Measurements from ENCODE around the gene SLC37A3.
"Not testable (repeated sequence)": the region's sequence is repeated elsewhere in the genome, so short reads cannot be mapped to it uniquely, and the experiment has no call there.

SLC37A3 gene

GRCh38 chr7:140314573-140315480, 83.5 kb downstream of the SLC37A3 start:
- no peak for DNase-seq (ENCODE audit: low read depth)

DNA sequence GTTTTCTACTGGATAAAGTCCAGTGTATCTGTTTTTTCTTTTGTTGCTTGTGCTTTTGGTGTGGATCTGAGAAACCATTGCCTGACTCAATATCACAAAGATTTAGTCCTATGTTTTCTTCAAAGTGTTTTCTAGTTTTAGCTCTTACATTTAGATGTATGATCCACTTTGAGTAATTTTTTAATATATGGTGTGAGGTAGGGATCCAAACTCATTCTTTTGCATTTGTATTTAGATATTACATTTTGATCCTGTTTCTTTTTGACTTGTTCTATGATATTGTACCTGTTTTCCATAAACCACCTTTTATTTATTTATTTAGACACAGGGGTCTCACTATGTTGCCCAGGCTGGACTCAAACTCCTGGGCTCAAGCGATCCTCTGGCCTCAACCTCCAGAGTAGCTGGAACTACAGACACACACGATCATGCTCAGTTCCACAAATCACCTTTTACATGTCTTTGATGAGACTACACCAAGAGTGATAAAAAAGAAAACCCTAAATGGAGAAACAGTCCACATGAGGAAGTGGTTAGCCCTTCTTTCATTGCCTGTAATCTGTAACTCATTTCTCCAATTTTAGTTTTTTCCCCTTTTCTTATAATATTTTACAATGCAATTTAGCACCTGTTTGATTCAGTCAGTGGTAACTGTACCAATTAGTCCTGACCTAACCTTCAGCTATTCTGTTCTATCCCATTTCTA, 86.0 kb downstream of the SLC37A3 start:
- DNase-seq (ENCODE audit: low read depth) = no peak

DNA sequence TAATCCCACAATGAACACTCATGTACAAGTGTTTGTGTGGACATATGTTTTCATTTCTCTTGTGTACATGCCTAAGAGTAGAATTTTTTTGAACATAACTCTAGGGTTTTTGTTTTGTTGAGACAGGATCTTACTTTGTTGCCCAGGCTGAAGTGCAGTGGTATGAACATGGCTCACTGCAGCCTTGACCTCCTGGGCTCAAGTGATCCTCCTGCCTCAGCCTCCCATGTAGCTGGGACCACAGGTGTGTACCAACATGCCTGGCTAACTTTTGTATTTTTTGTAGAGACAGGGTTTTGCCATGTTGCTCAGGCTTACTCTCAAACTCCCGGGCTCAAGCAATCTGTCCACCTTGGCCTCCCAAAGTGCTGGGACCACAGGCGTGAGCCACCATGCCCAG, 87.2 kb downstream of the SLC37A3 start:
- not testable (repeated sequence) for DNase-seq (ENCODE audit: low read depth)

DNA sequence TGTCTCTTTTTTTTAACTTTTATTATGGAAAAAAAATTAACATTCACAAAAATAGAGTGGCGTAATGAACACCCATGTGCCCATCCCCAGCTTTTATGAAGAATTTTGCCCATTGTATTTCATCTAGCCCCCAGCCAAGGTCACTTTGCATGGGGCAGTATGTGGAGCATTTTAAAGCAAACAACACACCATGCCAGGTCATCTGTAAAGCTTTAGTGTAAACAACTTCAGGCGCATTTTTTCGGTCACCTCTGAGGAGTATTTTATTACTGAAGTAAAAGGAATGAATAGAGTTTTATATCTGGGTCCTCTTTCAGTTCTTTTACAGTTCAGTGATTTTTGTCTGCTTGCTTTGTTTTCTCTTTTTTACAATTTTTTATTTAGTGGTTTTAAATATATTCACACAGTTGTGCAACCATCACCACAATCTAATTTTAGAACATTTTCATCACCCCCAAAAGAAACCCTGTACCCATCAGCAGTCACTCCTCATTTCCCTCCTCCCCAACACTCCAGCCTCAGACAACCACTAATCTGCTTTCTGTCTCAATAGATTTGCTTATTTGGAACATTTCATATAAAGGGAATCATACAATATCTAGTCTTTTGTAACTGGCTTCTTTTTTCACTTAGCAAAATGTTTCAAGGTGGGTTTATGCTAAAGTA, 87.9 kb downstream of the SLC37A3 start:
- no peak for DNase-seq (ENCODE audit: low read depth)

GRCh38 chr7:140308060-140308459, 90.3 kb downstream of the SLC37A3 start:
- DNase-seq (ENCODE audit: low read depth) = no peak

- DNase-seq (ENCODE audit: low read depth) = peak; percentile 15
These were observed 94.0 kb downstream of the SLC37A3 start for GRCh38 chr7:140304191-140304799.

GRCh38 chr7:140300243-140301136, 97.8 kb downstream of the SLC37A3 start:
- DNase-seq (ENCODE audit: low read depth) = no peak

DNA sequence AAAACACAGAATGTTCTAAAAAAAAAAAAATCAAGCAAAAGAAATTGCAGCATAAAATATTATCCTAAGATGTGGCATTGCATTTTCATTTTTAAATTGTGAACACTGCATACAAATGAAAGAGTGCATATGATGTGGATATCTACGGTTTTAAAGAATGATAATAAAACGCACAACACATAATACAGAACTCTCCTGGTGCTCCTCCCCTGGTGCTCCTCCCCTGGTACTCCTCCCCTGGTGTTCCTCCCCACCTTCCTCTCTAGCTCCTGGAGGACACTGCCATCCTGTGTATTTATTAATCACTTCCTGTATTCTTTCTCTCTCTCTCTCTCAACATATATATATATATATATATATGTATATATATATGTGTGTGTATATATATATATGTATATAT, 100.1 kb downstream of the SLC37A3 start:
- DNase-seq (ENCODE audit: low read depth) = no peak

GRCh38 chr7:140297192-140297591, 101.1 kb downstream of the SLC37A3 start:
- no peak for DNase-seq (ENCODE audit: low read depth)

GRCh38 chr7:140295224-140295738, 103.0 kb downstream of the SLC37A3 start:
- no peak for DNase-seq (ENCODE audit: low read depth)

GRCh38 chr7:140294454-140294853, 103.9 kb downstream of the SLC37A3 start:
- DNase-seq (ENCODE audit: low read depth) = no peak

DNA sequence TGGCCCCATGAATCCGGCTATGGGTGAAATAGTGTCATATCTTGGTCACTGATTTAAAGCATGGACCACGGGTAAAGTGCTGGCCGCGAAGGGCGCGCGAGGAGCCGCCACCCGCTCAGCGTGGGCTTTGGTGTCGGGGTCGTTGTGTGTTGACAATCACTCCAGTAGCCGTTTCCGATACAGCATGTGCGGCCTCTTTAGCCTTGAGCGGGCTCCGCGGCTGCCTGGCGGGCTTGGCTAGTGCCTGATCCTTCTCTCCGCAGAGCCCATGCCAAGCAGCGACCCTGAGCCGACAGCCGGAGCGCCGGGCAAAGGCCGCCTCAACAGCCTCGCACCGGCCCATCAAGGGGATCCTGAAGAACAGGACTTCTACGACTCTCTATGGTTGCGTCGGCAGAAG, 105.9 kb downstream of the SLC37A3 start:
- no peak for DNase-seq (ENCODE audit: low read depth)

DNA sequence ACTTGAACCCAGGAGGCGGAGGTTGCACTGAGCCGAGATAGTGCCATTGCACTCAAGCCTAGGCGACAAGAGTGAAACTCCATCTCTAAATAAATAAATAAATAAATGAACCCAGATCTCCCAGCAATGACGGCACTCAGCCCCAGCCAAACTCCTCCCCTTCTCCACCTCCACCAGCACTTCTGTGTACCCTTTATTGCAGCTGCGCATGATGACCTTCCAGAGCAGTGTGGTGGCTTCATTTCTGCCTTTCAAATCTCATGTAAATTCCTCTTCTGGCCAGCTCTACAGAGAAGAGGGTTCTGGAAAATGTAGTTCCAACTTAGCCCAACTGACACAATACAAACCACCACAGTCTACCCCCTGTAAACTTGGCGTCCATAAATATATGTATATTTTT, 108.5 kb downstream of the SLC37A3 start:
- no peak for DNase-seq (ENCODE audit: low read depth)

GRCh38 chr7:140287988-140288387, 110.3 kb downstream of the SLC37A3 start:
- DNase-seq (ENCODE audit: low read depth) = no peak

- no peak for DNase-seq (ENCODE audit: low read depth)
These were observed 112.4 kb downstream of the SLC37A3 start for GRCh38 chr7:140285938-140286337.

GRCh38 chr7:140284062-140284461, 114.3 kb downstream of the SLC37A3 start:
- no peak for DNase-seq (ENCODE audit: low read depth)

Measured in T follicular helper cell (primary cell).